H1 (cell line): Measurements from ENCODE around the gene DGKI. TPM values are rescaled to one million over a fixed set of nuclear protein-coding genes. Genes with fewer than 3 reads are reported as not detected.

Source experiments
- CTCF ChIA-PET: fragments of 300-600 bp; sonication (Branson Sonifier 250); formaldehyde crosslinking; loops from one replicate; lab custom pipeline; 2021; ENCODE audit not compliant: partially characterized antibody; lab: Charles Lee
- POLR2A ChIA-PET: fragments of 300-600 bp; sonication (Branson Sonifier 250); formaldehyde crosslinking; loops from one replicate; lab custom pipeline; 2021; ENCODE audit warnings: inconsistent platforms; ENCODE audit not compliant: partially characterized antibody; lab: Charles Lee
- DNase-seq, 2 experiments: peaks; one replicate each; pipeline versions ENCODE4 v3.0.0 to v3.0.0-alpha.2; 2010 to 2022; ENCODE audit warnings: low spot score in 2 of 2, low read depth in 1 of 2, mixed read lengths in 1 of 2
- FAIRE-seq: peaks from 2 replicates; lab custom pipeline; 2011; peaks lifted over from hg19 to GRCh38; lab: Jason Lieb, UNC
- H2AFZ ChIP-seq: 2 replicates; pipeline ENCODE4 v1.8.1; 2012; ENCODE audit warnings: low read length, inconsistent platforms
- H2AK5ac ChIP-seq: 2 replicates; pipeline ENCODE4 v1.6.1; 2013; ENCODE audit warnings: low read depth, low read length
- H2BK120ac ChIP-seq: replicated peaks from 2 replicates; pipeline ENCODE3; 2013; ENCODE audit warnings: low read depth, low read length, inconsistent platforms
- H2BK12ac ChIP-seq: 2 replicates; pipeline ENCODE4 v1.6.1; 2013; ENCODE audit warnings: low read depth, low read length
- H2BK15ac ChIP-seq: 2 replicates; pipeline ENCODE4 v1.6.1; 2013; ENCODE audit warnings: low read length
- H2BK20ac ChIP-seq: 2 replicates; pipeline ENCODE4 v1.6.1; 2013; ENCODE audit warnings: low read length
- H2BK5ac ChIP-seq: 2 replicates; pipeline ENCODE4 v1.6.1; 2013; ENCODE audit warnings: low read depth, low read length
- H3K14ac ChIP-seq: 2 replicates; pipeline ENCODE4 v1.6.1; 2013; ENCODE audit warnings: inconsistent platforms; ENCODE audit not compliant: insufficient read length
- H3K18ac ChIP-seq: 2 replicates; pipeline ENCODE4 v1.6.1; 2013; ENCODE audit warnings: low read length; ENCODE audit errors: extremely low read depth
- H3K23ac ChIP-seq: 2 replicates; pipeline ENCODE4 v1.6.1; 2013; ENCODE audit warnings: inconsistent platforms; ENCODE audit not compliant: insufficient read length
- H3K23me2 ChIP-seq: 2 replicates; pipeline ENCODE4 v1.6.1; 2013; ENCODE audit warnings: low read depth, low read length
- H3K27ac ChIP-seq: 2 replicates; pipeline ENCODE4 v1.6.1; 2011; ENCODE audit warnings: low read depth, low read length, inconsistent platforms
- H3K27me3 ChIP-seq, 4 experiments: replicated peaks in 1 of 4; 1 replicate in 1 of 4; 2 replicates in 3 of 4; pipeline versions ENCODE4 v1.6.1 to v1.8.1; 2011 to 2013; ENCODE audit warnings: low read length in 3 of 4, mild to moderate bottlenecking in 3 of 4, inconsistent platforms in 2 of 4, mixed read lengths in 2 of 4, moderate library complexity in 1 of 4; ENCODE audit not compliant: control insufficient read depth in 3 of 4, insufficient read depth in 3 of 4; ENCODE audit errors: extremely low read depth in 1 of 4
- H3K36me3 ChIP-seq, 4 experiments: 2 replicates each; pipeline versions ENCODE4 v1.6.1 to v1.8.1; 2011 to 2013; ENCODE audit warnings: mild to moderate bottlenecking in 4 of 4, low read length in 3 of 4, moderate library complexity in 2 of 4, control low read depth in 1 of 4, inconsistent platforms in 1 of 4; ENCODE audit not compliant: insufficient read depth in 4 of 4, control insufficient read depth in 2 of 4
- H3K4ac ChIP-seq: replicated peaks from 2 replicates; pipeline ENCODE3; 2013; ENCODE audit warnings: low read length, low read depth, mixed read lengths, inconsistent platforms; ENCODE audit not compliant: insufficient read length
- H3K4me1 ChIP-seq, 4 experiments: replicated peaks in 1 of 4; 1 replicate in 1 of 4; 2 replicates in 3 of 4; pipeline versions ENCODE4 v1.6.1 to v1.8.1; 2011 to 2013; ENCODE audit warnings: low read length in 3 of 4, inconsistent platforms in 2 of 4, mixed read lengths in 1 of 4; ENCODE audit not compliant: insufficient read depth in 4 of 4, control insufficient read depth in 3 of 4
- H3K4me2 ChIP-seq, 2 experiments: 2 replicates each; pipeline versions ENCODE4 v1.6.1 to v1.8.1; 2011 to 2013; ENCODE audit warnings: low read depth in 2 of 2, low read length in 2 of 2, control low read depth in 1 of 2, inconsistent platforms in 1 of 2, mild to moderate bottlenecking in 1 of 2; ENCODE audit not compliant: insufficient read depth in 1 of 2
- H3K4me3 ChIP-seq, 4 experiments: fragments of 200-600, 300-600 bp in 1 of 4; sonication (generic), shearing (Covaris generic), sonication (Bioruptor Twin) in 1 of 4; 2 replicates each; pipeline versions ENCODE4 v1.5.1 to v1.8.1; 2011 to 2016; ENCODE audit warnings: low read length in 4 of 4, low read depth in 3 of 4, control low read depth in 2 of 4, inconsistent platforms in 2 of 4, mild to moderate bottlenecking in 2 of 4, mixed read lengths in 1 of 4, moderate library complexity in 1 of 4; ENCODE audit not compliant: insufficient read depth in 2 of 4; ENCODE audit errors: extremely low read depth in 1 of 4
- H3K56ac ChIP-seq: replicated peaks from 2 replicates; pipeline ENCODE3; 2013; ENCODE audit warnings: low read depth, mild to moderate bottlenecking, mixed read lengths, low read length, inconsistent platforms; ENCODE audit not compliant: insufficient read length
- H3K79me1 ChIP-seq: 2 replicates; pipeline ENCODE4 v1.6.1; 2013; ENCODE audit warnings: low read depth, low read length, control low read depth
- H3K79me2 ChIP-seq, 2 experiments: 2 replicates each; pipeline versions ENCODE4 v1.6.1 to v1.8.1; 2012 to 2013; ENCODE audit warnings: low read length in 2 of 2, mild to moderate bottlenecking in 2 of 2, inconsistent platforms in 1 of 2; ENCODE audit not compliant: insufficient read depth in 2 of 2, control insufficient read depth in 1 of 2
- H3K9ac ChIP-seq, 4 experiments: replicated peaks in 1 of 4; 1 replicate in 1 of 4; 2 replicates in 3 of 4; pipeline versions ENCODE4 v1.6.1 to v1.8.1; 2011 to 2013; ENCODE audit warnings: low read depth in 3 of 4, low read length in 3 of 4, control low read depth in 2 of 4, mild to moderate bottlenecking in 2 of 4, moderate library complexity in 2 of 4, inconsistent platforms in 1 of 4; ENCODE audit errors: extremely low read depth in 1 of 4
- H3K9me3 ChIP-seq, 2 experiments: 2 replicates each; pipeline versions ENCODE4 v1.6.1 to v1.8.1; 2012 to 2013; ENCODE audit warnings: mild to moderate bottlenecking in 2 of 2, moderate library complexity in 2 of 2, control low read depth in 1 of 2, inconsistent platforms in 1 of 2, low read depth in 1 of 2, low read length in 1 of 2, mixed read lengths in 1 of 2; ENCODE audit not compliant: insufficient read depth in 2 of 2
- H4K20me1 ChIP-seq, 2 experiments: replicated peaks in 1 of 2; 2 replicates each; pipeline versions ENCODE3 to v1.8.1; 2011 to 2013; ENCODE audit warnings: inconsistent platforms in 2 of 2, low read length in 2 of 2, mild to moderate bottlenecking in 1 of 2; ENCODE audit not compliant: insufficient read depth in 2 of 2, control insufficient read depth in 1 of 2
- H4K5ac ChIP-seq: 2 replicates; pipeline ENCODE4 v1.6.1; 2013; ENCODE audit warnings: low read length, low read depth, mixed read lengths, inconsistent platforms; ENCODE audit not compliant: insufficient read length
- H4K8ac ChIP-seq: 2 replicates; pipeline ENCODE4 v1.8.0; 2013; ENCODE audit warnings: mild to moderate bottlenecking, moderate library complexity, low read length, inconsistent platforms; ENCODE audit not compliant: insufficient read depth; ENCODE audit errors: extremely low read depth
- H4K91ac ChIP-seq: replicated peaks from 2 replicates; pipeline ENCODE3; 2013; ENCODE audit warnings: low read length, mixed read lengths, inconsistent platforms; ENCODE audit not compliant: insufficient read length
- SP4 ChIP-seq: IDR thresholded peaks from 2 replicates; pipeline ENCODE4 v1.6.1; 2012; ENCODE audit warnings: low read length, inconsistent platforms
- WGBS, 2 experiments: shearing (Covaris generic) in 1 of 2; methylation state at CpG; one replicate each; pipeline versions ENCODE4 v1.1.6 to v1.1.7; 2013 to 2015; ENCODE audit warnings: low lambda C conversion rate in 2 of 2, mixed read lengths in 2 of 2, inconsistent platforms in 1 of 2, low coverage in 1 of 2, missing lambda C conversion rate in 1 of 2; ENCODE audit not compliant: insufficient replicate concordance in 2 of 2, insufficient coverage in 1 of 2, insufficient read length in 1 of 2; ENCODE audit errors: extremely low coverage in 1 of 2, missing lambda C conversion rate in 1 of 2; 5-methylcytosine and 5-hydroxymethylcytosine counted together
- polyA plus RNA-seq, 7 experiments: library from polyadenylated mRNA; depleted of rRNA in 3 of 7; stranded (reverse) in 5 of 7; unstranded in 2 of 7; fragments of >200 nt in 5 of 7; fragments of 200-250 nt in 2 of 7; gene quantifications; 1 replicate in 5 of 7; 2 replicates in 1 of 7; 4 replicates in 1 of 7; pipeline versions ENCODE4 v1.2.1 to v1.2.3, GENCODE V29; 2011 to 2013; ENCODE audit warnings: missing spikeins in 2 of 7, mixed read lengths in 2 of 7
- total RNA-seq: library from RNA; stranded (reverse); fragmentation: NEBNext Ultra II Directional; extraction: Animal tissue kit (Norgen Biotek cat#: 25700); gene quantifications from 2 replicates; pipeline ENCODE4 v1.2.1, GENCODE V29; 2021

The DGKI gene
- total and polyA plus RNA-seq, 2 of the 8 experiments (the other 6 are each of a cell fraction or from before 2014, with no cell fraction given), result 0.20 to 0.71 TPM

DNA sequence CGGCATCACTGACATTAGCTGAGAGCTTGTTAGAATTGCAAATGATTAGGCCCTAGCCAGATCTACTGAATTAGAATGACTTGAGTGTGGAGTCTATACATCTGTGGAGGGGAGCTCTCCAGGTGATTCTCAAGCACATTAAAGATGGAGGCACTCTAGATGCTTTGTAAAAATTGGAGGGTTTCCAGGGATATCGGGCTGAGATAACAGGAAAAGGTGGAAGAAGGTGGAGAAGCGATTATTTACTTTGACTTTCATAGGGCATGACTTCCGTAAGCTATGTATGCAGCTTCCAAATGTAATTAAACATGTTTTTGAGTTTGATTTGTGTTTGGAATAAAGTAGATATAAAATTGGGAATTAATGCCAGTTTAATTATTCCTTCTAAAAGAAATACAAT lies 268.2 kb downstream of the DGKI start:
- Histone ChIP-seq H2BK12ac (no peak overlapping the region), H3K18ac (no peak overlapping the region), H3K36me3 (no peaks in the 10 kb centered on the region), H2BK15ac (no peak overlapping the region), H2AFZ (0 out of 2 replicates have a peak overlapping the region, but pooled peaks have one; percentile 12), H4K5ac (no peak overlapping the region), H3K4me2 (no peak overlapping the region), H3K9me3 (no peaks in the 10 kb centered on the region; a peak in 1 of 4 replicates), H3K56ac (no peak overlapping the region), H4K91ac (no peak overlapping the region), H3K4ac (no peak overlapping the region), H2BK120ac (no peak overlapping the region), H3K4me3 (no peak overlapping the region), H3K4me1 (peaks cover 0 to 4% (median 0%) of the 10 kb centered on the region in 4 experiments; a peak in 1 of 7 replicates), H3K23me2 (no peaks in the 10 kb centered on the region), H3K79me1 (no peaks in the 10 kb centered on the region), H3K9ac (no peak overlapping the region), H3K23ac (no peak overlapping the region), H3K14ac (no peak overlapping the region), H4K8ac (no peak overlapping the region), H4K20me1 (no peaks in the 10 kb centered on the region), H2BK5ac (no peak overlapping the region), H2AK5ac (no peak overlapping the region), H3K27me3 (no peaks in the 10 kb centered on the region), H3K27ac (no peak overlapping the region), H2BK20ac (no peak overlapping the region), H3K79me2 (no peaks in the 10 kb centered on the region)
- ChIA-PET POLR2A (no interaction called here), CTCF (interaction anchor here (0.6 to 6.5 kb wide), 3 partner anchors 13 to 656 kb away, joined by 3 to 34 read pairs (median 3); no protein-coding TSS in a partner anchor)
- 86% methylated on average over 4 of the region's 4 CpGs; no CpG with 5 or more reads in 1 of the 2 experiments for WGBS, 2 experiments
- DNase-seq, result no peak
- peak; percentile 24 for FAIRE-seq
- no peak for TF ChIP-seq SP4
